Tibial artery (tissue), 4 donors: ENCODE measurements around the gene CD4.

Experiments
- DNase-seq, 2 donors: peaks; one replicate each; pipeline ENCODE4 v3.0.0-alpha.2; 2019
- H3K27ac ChIP-seq, 2 donors: fragments of 200-600 bp; sonication (generic) in 1 of 2; 1 replicate in 1 of 2; 2 replicates in 1 of 2; pipeline ENCODE4 v1.5.1; 2018 to 2019; ENCODE audit warnings: mild to moderate bottlenecking in 1 of 2
- H3K27me3 ChIP-seq, 2 donors: fragments of 200-600 bp; sonication (generic) in 1 of 2; one replicate each; pipeline versions ENCODE4 v1.5.1 to v1.6.0; 2016 to 2019
- H3K36me3 ChIP-seq, 3 donors: fragments of 200-600 bp; sonication (generic) in 2 of 3; one replicate each; pipeline ENCODE4 v1.5.1; 2016 to 2019; ENCODE audit warnings: mild to moderate bottlenecking in 2 of 3
- H3K4me1 ChIP-seq, 4 donors: fragments of 200-600 bp; sonication (generic) in 2 of 4; 1 replicate in 3 of 4; 2 replicates in 1 of 4; pipeline ENCODE4 v1.5.1; 2016 to 2019
- H3K4me3 ChIP-seq, 2 donors: fragments of 200-600 bp; sonication (generic) in 1 of 2; 1 replicate in 1 of 2; 2 replicates in 1 of 2; pipeline ENCODE4 v1.5.1; 2018 to 2019; ENCODE audit warnings: mild to moderate bottlenecking in 2 of 2
- H3K9me3 ChIP-seq, 3 donors: fragments of 200-600 bp; sonication (generic) in 1 of 3; one replicate each; pipeline ENCODE4 v1.5.1; 2016 to 2019
- intact Hi-C: fragments of 100-400 bp; cut with DNase I; formaldehyde crosslinking; loops from one replicate; pipeline ENCODE4 v1.15.0; 2023; ENCODE audit warnings: low total_unique reads
- TF ChIP-seq, protein P1 (sequence below), 2 experiments: fragments of 200-600 bp in 1 of 2; fragments of 450-650 bp in 1 of 2; IDR thresholded peaks; one replicate each; pipeline ENCODE4 v1.5.1; 2017 to 2019; ENCODE audit warnings: antibody characterized with exemption in 2 of 2, mild to moderate bottlenecking in 1 of 2, moderate library complexity in 1 of 2

CD4 gene

DNA sequence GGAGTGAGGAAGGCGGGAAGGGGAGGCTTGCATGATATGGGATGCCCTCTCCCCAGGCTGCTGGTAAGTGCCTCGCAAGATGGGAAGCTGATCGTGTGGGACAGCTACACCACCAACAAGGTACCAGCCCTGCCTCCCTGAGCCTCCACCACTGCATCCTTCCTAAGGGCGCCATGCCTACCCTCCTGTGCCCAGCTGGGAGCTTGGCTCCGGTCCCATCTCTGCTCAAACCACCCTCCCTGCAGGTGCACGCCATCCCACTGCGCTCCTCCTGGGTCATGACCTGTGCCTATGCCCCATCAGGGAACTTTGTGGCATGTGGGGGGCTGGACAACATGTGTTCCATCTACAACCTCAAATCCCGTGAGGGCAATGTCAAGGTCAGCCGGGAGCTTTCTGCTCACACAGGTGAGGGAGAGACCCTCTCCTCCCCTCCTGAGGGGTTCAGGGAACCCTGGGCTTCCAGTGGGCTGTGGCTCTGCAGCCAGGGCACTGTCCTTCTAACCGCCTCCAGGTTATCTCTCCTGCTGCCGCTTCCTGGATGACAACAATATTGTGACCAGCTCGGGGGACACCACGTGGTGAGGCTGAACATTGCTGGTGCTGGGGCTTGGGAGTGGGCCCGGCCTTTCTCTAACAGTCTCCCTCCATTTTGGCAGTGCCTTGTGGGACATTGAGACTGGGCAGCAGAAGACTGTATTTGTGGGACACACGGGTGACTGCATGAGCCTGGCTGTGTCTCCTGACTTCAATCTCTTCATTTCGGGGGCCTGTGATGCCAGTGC lies 54.0 kb downstream of the CD4 start:
- TF ChIP-seq, protein P1, sequence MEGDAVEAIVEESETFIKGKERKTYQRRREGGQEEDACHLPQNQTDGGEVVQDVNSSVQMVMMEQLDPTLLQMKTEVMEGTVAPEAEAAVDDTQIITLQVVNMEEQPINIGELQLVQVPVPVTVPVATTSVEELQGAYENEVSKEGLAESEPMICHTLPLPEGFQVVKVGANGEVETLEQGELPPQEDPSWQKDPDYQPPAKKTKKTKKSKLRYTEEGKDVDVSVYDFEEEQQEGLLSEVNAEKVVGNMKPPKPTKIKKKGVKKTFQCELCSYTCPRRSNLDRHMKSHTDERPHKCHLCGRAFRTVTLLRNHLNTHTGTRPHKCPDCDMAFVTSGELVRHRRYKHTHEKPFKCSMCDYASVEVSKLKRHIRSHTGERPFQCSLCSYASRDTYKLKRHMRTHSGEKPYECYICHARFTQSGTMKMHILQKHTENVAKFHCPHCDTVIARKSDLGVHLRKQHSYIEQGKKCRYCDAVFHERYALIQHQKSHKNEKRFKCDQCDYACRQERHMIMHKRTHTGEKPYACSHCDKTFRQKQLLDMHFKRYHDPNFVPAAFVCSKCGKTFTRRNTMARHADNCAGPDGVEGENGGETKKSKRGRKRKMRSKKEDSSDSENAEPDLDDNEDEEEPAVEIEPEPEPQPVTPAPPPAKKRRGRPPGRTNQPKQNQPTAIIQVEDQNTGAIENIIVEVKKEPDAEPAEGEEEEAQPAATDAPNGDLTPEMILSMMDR (IDR thresholded peaks at IDR 0.05), result no peak
- no peaks in the 10 kb centered on the region for H3K9me3 ChIP-seq
- intact Hi-C loops, result no loop called here
- H3K27me3 ChIP-seq, result no peaks in the 10 kb centered on the region
- no peak overlapping the region for H3K27ac ChIP-seq
- peaks cover 15 to 89% (median 51%) of the 10 kb centered on the region in 3 donors for H3K36me3 ChIP-seq
- no peaks in the 10 kb centered on the region for H3K4me1 ChIP-seq
- DNase-seq, result no peak
- no peak overlapping the region for H3K4me3 ChIP-seq

GRCh38 chr12:6845395-6845794 lies 56.1 kb downstream of the CD4 start:
- intact Hi-C loops, result no loop called here
- peaks cover 4 to 77% (median 35%) of the 10 kb centered on the region in 3 donors for H3K36me3 ChIP-seq
- TF ChIP-seq, protein P1 (IDR thresholded peaks at IDR 0.05), result no peak
- H3K9me3 ChIP-seq, result no peaks in the 10 kb centered on the region
- H3K27ac ChIP-seq, result no peak overlapping the region
- no peaks in the 10 kb centered on the region for H3K4me1 ChIP-seq
- H3K27me3 ChIP-seq, result no peaks in the 10 kb centered on the region
- no peak overlapping the region for H3K4me3 ChIP-seq
- no peak for DNase-seq

GRCh38 chr12:6846316-6846869 lies 57.1 kb downstream of the CD4 start:
- no peak for DNase-seq
- Histone ChIP-seq H3K27me3 (no peaks in the 10 kb centered on the region), H3K9me3 (no peaks in the 10 kb centered on the region), H3K27ac (no peak overlapping the region), H3K4me3 (no peak overlapping the region), H3K4me1 (peaks cover 0 to 7% (median 5%) of the 10 kb centered on the region in 4 donors), H3K36me3 (peaks cover 4 to 69% (median 35%) of the 10 kb centered on the region in 3 donors)
- intact Hi-C loops, result no loop called here
- TF ChIP-seq, protein P1 (IDR thresholded peaks at IDR 0.05), result no peak

DNA sequence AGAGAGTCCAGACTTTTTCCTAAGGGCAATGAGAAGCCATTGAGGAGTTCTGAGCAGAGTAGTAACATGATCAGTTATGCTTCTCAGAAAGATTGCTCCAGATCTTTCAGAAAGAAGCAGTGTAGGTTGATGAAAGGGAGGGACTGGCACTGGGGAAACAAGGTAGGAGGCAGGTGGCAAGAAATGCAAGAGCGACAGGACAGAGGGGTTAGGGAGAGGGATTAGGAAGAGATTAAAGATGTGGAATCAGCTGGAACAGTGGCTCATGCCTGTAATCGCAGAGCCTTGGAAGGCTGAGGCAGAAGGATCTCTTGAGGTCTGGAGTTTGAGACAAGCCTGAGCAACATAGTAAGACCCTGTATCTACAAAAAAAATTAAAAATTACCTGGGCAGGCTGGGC lies 58.3 kb downstream of the CD4 start:
- no peak overlapping the region for H3K4me3 ChIP-seq
- H3K27ac ChIP-seq, result no peak overlapping the region
- no peak for DNase-seq
- H3K27me3 ChIP-seq, result no peaks in the 10 kb centered on the region
- no peaks in the 10 kb centered on the region for H3K9me3 ChIP-seq
- peaks cover 4 to 61% (median 35%) of the 10 kb centered on the region in 3 donors for H3K36me3 ChIP-seq
- intact Hi-C loops, result no loop called here
- TF ChIP-seq, protein P1 (IDR thresholded peaks at IDR 0.05), result no peak
- H3K4me1 ChIP-seq, result peaks cover 0 to 9% (median 5%) of the 10 kb centered on the region in 4 donors

DNA sequence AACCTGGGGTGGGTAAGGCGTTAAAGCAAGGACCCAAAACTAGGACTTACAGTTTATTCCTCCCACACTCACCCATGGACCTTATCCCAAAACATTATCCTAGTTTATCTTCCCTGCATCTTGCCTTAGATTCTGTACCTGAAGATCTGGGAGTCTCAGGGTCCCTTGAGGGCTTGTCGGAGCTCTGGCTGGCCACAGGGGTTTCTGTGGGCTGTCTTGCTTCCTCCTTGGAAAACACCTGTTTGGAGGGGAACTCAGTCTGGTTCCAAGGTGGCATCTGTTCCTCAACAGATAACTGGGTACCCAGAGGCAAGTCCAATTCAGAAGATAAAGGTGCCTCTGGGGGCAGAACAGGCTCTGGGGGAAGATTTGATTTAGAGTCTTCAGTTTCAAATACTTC lies 60.1 kb downstream of the CD4 start:
- no peaks in the 10 kb centered on the region for H3K27me3 ChIP-seq
- H3K27ac ChIP-seq, result no peak overlapping the region
- DNase-seq, result no peak
- peaks cover 0 to 24% (median 21%) of the 10 kb centered on the region in 4 donors for H3K4me1 ChIP-seq
- H3K4me3 ChIP-seq, result no peak overlapping the region
- H3K36me3 ChIP-seq, result peaks cover 4 to 45% (median 24%) of the 10 kb centered on the region in 3 donors
- intact Hi-C loops, result no loop called here
- H3K9me3 ChIP-seq, result no peaks in the 10 kb centered on the region
- TF ChIP-seq, protein P1 (IDR thresholded peaks at IDR 0.05), result no peak
